Hepatocyte (in vitro differentiated cells): Measurements from ENCODE around the gene ZNF407. TPM values are rescaled to one million over a fixed set of nuclear protein-coding genes. Genes with fewer than 3 reads are reported as not detected.
A peak's percentile ranks its signal among the peaks of the same experiment; 100 is the strongest.

Source experiments
- DNase-seq: peaks from one replicate; pipeline ENCODE4 v3.0.0-alpha.2; 2016; ENCODE audit warnings: low spot score
- H2AFZ ChIP-seq: fragments of 200-600 bp; sonication (generic); 2 replicates; pipeline ENCODE4 v1.6.0; 2016; ENCODE audit warnings: antibody characterized with exemption, mild to moderate bottlenecking
- H3K27ac ChIP-seq: fragments of 200-600 bp; sonication (generic); 2 replicates; pipeline ENCODE4 v1.5.1; 2016; ENCODE audit warnings: mild to moderate bottlenecking
- H3K27me3 ChIP-seq: fragments of 200-600 bp; sonication (generic); 2 replicates; pipeline ENCODE4 v1.6.1; 2016
- H3K36me3 ChIP-seq: fragments of 200-600 bp; sonication (generic); replicated peaks from 2 replicates; pipeline ENCODE4 v1.5.1; 2016; ENCODE audit warnings: low read depth; ENCODE audit not compliant: insufficient read depth
- H3K4me1 ChIP-seq: fragments of 200-600 bp; sonication (generic); 2 replicates; pipeline ENCODE4 v1.5.1; 2016; ENCODE audit warnings: mild to moderate bottlenecking, moderate library complexity; ENCODE audit not compliant: insufficient read depth
- H3K4me2 ChIP-seq: fragments of 200-600 bp; sonication (generic); 2 replicates; pipeline ENCODE4 v1.6.0; 2016
- H3K4me3 ChIP-seq: fragments of 200-600 bp; sonication (generic); 2 replicates; pipeline ENCODE4 v1.5.1; 2016; ENCODE audit warnings: mild to moderate bottlenecking
- H3K79me2 ChIP-seq: fragments of 200-600 bp; sonication (generic); 2 replicates; pipeline ENCODE4 v1.6.0; 2017; ENCODE audit warnings: mild to moderate bottlenecking
- H3K9me2 ChIP-seq: fragments of 200-600 bp; sonication (generic); replicated peaks from 2 replicates; pipeline ENCODE4 v1.6.0; 2017; ENCODE audit warnings: mild to moderate bottlenecking; ENCODE audit not compliant: insufficient read depth
- H3K9me3 ChIP-seq: fragments of 200-600 bp; sonication (generic); 2 replicates; pipeline ENCODE4 v1.5.1; 2016; ENCODE audit warnings: low read depth, mild to moderate bottlenecking
- H4K20me1 ChIP-seq: fragments of 200-600 bp; sonication (generic); 2 replicates; pipeline ENCODE4 v1.6.0; 2016; ENCODE audit warnings: mild to moderate bottlenecking; ENCODE audit not compliant: insufficient read depth, poor library complexity, severe bottlenecking
- EZH2 ChIP-seq: fragments of 200-600 bp; sonication (generic); IDR thresholded peaks from 2 replicates; pipeline ENCODE4 v1.6.1; 2016; ENCODE audit warnings: antibody characterized with exemption, mild to moderate bottlenecking, borderline replicate concordance
- EZH2phosphoT487 ChIP-seq: fragments of 200-600 bp; sonication (generic); IDR thresholded peaks from one replicate; pipeline ENCODE4 v1.6.1; 2018; ENCODE audit warnings: antibody characterized with exemption, mild to moderate bottlenecking, low read depth, moderate library complexity; ENCODE audit not compliant: unreplicated experiment, severe bottlenecking
- WGBS: methylation state at CpG from one replicate; pipeline ENCODE4 v1.1.6; 2016; ENCODE audit warnings: low lambda C conversion rate; ENCODE audit errors: missing lambda C conversion rate; 5-methylcytosine and 5-hydroxymethylcytosine counted together
- polyA plus RNA-seq: library from polyadenylated mRNA; unstranded; fragments of >200 nt; fragmentation: Nextera tagmentation; extraction: Ambion mirVana; gene quantifications from 2 replicates; pipeline ENCODE4 v1.2.1, GENCODE V29; 2016
- total RNA-seq: library from RNA; depleted of rRNA; stranded (reverse); fragments of >200 nt; gene quantifications from 2 replicates; pipeline ENCODE4 v1.2.3, GENCODE V29; 2014
- TF ChIP-seq, protein P1 (sequence below): fragments of 200-600 bp; sonication (generic); IDR thresholded peaks from 2 replicates; pipeline ENCODE4 v1.5.1; 2016; ENCODE audit warnings: antibody characterized with exemption, mild to moderate bottlenecking; ENCODE audit not compliant: poor library complexity

Gene ZNF407
- total and polyA plus RNA-seq, 2 experiments from 2014 or later = 3.2 to 12.4 TPM

DNA sequence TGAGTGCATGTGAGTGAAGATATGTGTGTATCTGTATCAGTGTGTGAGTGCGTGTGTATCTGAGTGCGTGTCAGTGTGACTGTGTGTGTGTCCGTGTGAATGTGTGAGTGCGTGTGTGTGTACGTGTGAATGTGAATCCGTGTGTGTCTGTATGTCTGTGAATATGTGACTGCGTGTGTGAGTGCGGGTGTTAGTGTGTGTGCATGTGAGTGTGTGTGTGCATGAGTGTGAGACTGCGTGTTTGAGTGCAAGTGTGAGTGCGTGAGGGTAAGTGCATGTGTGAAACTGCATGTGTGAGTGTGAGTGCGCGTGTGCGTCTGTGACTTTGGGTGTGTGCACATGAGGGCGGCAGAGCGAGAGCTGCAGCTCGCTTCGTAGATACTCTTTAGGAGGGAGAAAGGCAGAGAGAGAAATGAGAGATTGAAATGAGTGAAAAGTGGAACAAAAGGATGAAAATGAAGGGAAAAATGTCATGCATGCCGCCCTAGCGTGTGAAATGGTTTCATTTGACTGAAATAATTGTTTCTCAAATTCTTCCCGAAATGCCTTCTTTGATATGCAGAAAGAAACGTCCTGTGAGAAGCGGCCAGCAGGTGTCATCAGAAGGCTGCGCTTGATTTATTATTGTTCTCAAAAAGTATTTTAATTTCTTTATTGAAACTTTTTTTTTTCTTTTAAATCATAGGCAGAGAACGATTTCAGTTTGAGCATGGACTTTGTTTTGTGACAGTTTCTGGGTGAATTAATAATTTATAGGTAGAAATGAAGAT is 25.6 kb downstream of the ZNF407 start:
- DNase-seq = no peak
- no peak overlapping the region for H2AFZ ChIP-seq
- no peak overlapping the region for H3K27ac ChIP-seq
- no peaks in the 10 kb centered on the region for H4K20me1 ChIP-seq
- no peaks in the 10 kb centered on the region for H3K4me1 ChIP-seq
- H3K4me2 ChIP-seq = no peak overlapping the region
- no peak for TF ChIP-seq EZH2phosphoT487
- TF ChIP-seq, protein P1, sequence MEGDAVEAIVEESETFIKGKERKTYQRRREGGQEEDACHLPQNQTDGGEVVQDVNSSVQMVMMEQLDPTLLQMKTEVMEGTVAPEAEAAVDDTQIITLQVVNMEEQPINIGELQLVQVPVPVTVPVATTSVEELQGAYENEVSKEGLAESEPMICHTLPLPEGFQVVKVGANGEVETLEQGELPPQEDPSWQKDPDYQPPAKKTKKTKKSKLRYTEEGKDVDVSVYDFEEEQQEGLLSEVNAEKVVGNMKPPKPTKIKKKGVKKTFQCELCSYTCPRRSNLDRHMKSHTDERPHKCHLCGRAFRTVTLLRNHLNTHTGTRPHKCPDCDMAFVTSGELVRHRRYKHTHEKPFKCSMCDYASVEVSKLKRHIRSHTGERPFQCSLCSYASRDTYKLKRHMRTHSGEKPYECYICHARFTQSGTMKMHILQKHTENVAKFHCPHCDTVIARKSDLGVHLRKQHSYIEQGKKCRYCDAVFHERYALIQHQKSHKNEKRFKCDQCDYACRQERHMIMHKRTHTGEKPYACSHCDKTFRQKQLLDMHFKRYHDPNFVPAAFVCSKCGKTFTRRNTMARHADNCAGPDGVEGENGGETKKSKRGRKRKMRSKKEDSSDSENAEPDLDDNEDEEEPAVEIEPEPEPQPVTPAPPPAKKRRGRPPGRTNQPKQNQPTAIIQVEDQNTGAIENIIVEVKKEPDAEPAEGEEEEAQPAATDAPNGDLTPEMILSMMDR = peak; percentile 51
- H3K27me3 ChIP-seq = no peaks in the 10 kb centered on the region
- H3K4me3 ChIP-seq = no peak overlapping the region
- peaks cover 61% of the 10 kb centered on the region for H3K79me2 ChIP-seq
- H3K9me2 ChIP-seq = no peaks in the 10 kb centered on the region
- H3K9me3 ChIP-seq = no peaks in the 10 kb centered on the region
- no peaks in the 10 kb centered on the region for H3K36me3 ChIP-seq
- WGBS = 82% methylated on average over 24 of the region's 24 CpGs

DNA sequence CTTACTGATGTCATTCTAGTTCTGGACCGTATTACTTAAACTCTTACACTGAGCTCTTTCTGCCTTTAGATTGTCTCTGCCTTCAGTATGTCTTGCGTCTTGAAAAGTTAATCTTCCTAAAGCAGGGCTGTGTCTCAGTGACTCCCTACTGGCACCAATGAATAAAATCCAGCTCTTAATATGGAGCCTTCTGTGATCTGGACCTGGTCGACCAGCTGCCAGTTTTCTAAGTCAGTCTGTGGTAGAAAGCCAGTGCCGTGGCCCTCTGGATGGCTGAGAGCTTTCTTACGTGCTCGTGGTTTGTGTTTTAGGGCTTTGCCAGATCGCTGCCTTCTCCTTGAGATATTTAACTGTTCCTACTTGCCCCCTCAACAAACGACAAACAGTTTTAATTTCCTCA is 26.8 kb downstream of the ZNF407 start:
- no peaks in the 10 kb centered on the region for H3K9me2 ChIP-seq
- WGBS = 91% methylated on average over 8 of the region's 8 CpGs
- no peaks in the 10 kb centered on the region for H3K27me3 ChIP-seq
- H2AFZ ChIP-seq = no peak overlapping the region
- H3K4me1 ChIP-seq = no peaks in the 10 kb centered on the region
- no peak overlapping the region for H3K27ac ChIP-seq
- TF ChIP-seq EZH2 (no peak), EZH2phosphoT487 (no peak)
- TF ChIP-seq, protein P1 = no peak
- no peak for DNase-seq
- no peaks in the 10 kb centered on the region for H4K20me1 ChIP-seq
- H3K79me2 ChIP-seq = peaks cover 59% of the 10 kb centered on the region
- no peaks in the 10 kb centered on the region for H3K36me3 ChIP-seq
- H3K4me2 ChIP-seq = no peak overlapping the region
- H3K9me3 ChIP-seq = no peaks in the 10 kb centered on the region
- no peak overlapping the region for H3K4me3 ChIP-seq

DNA sequence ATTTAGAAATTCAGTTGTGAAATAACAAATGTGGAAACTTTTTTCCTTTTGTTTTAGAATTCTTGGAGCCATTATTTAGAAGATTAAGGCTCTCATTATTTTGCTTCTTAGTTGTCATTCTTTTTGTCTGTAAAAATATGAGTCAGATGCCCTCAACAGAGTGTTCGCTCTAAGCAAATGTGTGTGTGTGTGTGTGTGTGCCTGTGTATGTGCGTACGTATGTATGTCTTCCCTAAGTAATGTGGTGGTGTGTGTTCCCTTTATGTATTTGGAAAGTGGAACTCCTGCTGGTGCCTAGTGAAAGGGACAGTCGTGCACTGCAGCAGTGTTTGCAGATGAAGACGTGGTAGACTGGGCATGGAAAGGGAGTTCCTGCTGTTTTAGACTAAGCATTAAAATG is 27.5 kb downstream of the ZNF407 start:
- H3K9me3 ChIP-seq = no peaks in the 10 kb centered on the region
- TF ChIP-seq EZH2phosphoT487 = no peak
- TF ChIP-seq EZH2 = no peak
- TF ChIP-seq, protein P1 = no peak
- no peak overlapping the region for H2AFZ ChIP-seq
- H3K27ac ChIP-seq = no peak overlapping the region
- no peak overlapping the region for H3K4me3 ChIP-seq
- H3K9me2 ChIP-seq = no peaks in the 10 kb centered on the region
- H3K4me2 ChIP-seq = no peak overlapping the region
- 90% methylated on average over 5 of the region's 5 CpGs for WGBS
- no peaks in the 10 kb centered on the region for H3K4me1 ChIP-seq
- no peaks in the 10 kb centered on the region for H3K27me3 ChIP-seq
- no peaks in the 10 kb centered on the region for H4K20me1 ChIP-seq
- H3K36me3 ChIP-seq = no peaks in the 10 kb centered on the region
- H3K79me2 ChIP-seq = peaks cover 59% of the 10 kb centered on the region
- DNase-seq = no peak
